ENCODE data around the gene UST. TPM values are rescaled to one million over a fixed set of nuclear protein-coding genes. Genes with fewer than 3 reads are reported as not detected.

UST gene
- total RNA-seq, 3 donors from 2014 or later = 1.3 to 2.2 (median 1.6) TPM

- ATAC-seq (no peak), DNase-seq (no peak)
- no peaks in the 10 kb centered on the region for H3K4me1 Mint-ChIP-seq (ENCODE audit: low read depth)
- H3K9me3 Mint-ChIP-seq = peaks cover 6% of the 10 kb centered on the region
- peaks cover 3% of the 10 kb centered on the region for H3K36me3 Mint-ChIP-seq (ENCODE audit: insufficient read depth)
- no peaks in the 10 kb centered on the region for H3K27me3 Mint-ChIP-seq (ENCODE audit: low read depth)
- no peak overlapping the region for H3K4me3 Mint-ChIP-seq
These were observed 72.2 kb downstream of the UST start for GRCh38 chr6:148818939-148819575.

- DNase-seq = no peak
- peaks cover under 1% of the 10 kb centered on the region for H3K4me1 Mint-ChIP-seq (ENCODE audit: low read depth)
- peaks cover 2% of the 10 kb centered on the region for H3K36me3 Mint-ChIP-seq (ENCODE audit: insufficient read depth)
- no peak for ATAC-seq
- peaks cover 6% of the 10 kb centered on the region for H3K9me3 Mint-ChIP-seq
- no peak overlapping the region for H3K4me3 Mint-ChIP-seq
- H3K27me3 Mint-ChIP-seq (ENCODE audit: low read depth) = no peaks in the 10 kb centered on the region
These were observed 73.0 kb downstream of the UST start for GRCh38 chr6:148819852-148820251.

GRCh38 chr6:148822819-148823218 is 76.0 kb downstream of the UST start:
- DNase-seq (no peak), ATAC-seq (no peak)
- Mint-ChIP-seq H3K36me3 (ENCODE audit: insufficient read depth) (no peaks in the 10 kb centered on the region), H3K27me3 (ENCODE audit: low read depth) (no peaks in the 10 kb centered on the region), H3K9me3 (peaks cover 3% of the 10 kb centered on the region), H3K4me3 (no peak overlapping the region), H3K4me1 (ENCODE audit: low read depth) (peaks cover 3% of the 10 kb centered on the region)

- Mint-ChIP-seq H3K27me3 (ENCODE audit: low read depth) (no peaks in the 10 kb centered on the region), H3K4me1 (ENCODE audit: low read depth) (peaks cover 8% of the 10 kb centered on the region), H3K9me3 (peaks cover 3% of the 10 kb centered on the region), H3K36me3 (ENCODE audit: insufficient read depth) (no peaks in the 10 kb centered on the region), H3K4me3 (no peak overlapping the region)
- peak; percentile 34 to 54 for ATAC-seq
- no peak for DNase-seq
These were observed 77.5 kb downstream of the UST start for GRCh38 chr6:148824291-148824690.

GRCh38 chr6:148824960-148825359 is 78.1 kb downstream of the UST start:
- Mint-ChIP-seq H3K4me1 (ENCODE audit: low read depth) (peaks cover 14% of the 10 kb centered on the region), H3K4me3 (no peak overlapping the region), H3K36me3 (ENCODE audit: insufficient read depth) (no peaks in the 10 kb centered on the region), H3K9me3 (peaks cover 3% of the 10 kb centered on the region), H3K27me3 (ENCODE audit: low read depth) (no peaks in the 10 kb centered on the region)
- no peak for DNase-seq
- ATAC-seq = no peak

- peaks cover 3% of the 10 kb centered on the region for H3K9me3 Mint-ChIP-seq
- H3K27me3 Mint-ChIP-seq (ENCODE audit: low read depth) = peaks cover 1% of the 10 kb centered on the region
- H3K36me3 Mint-ChIP-seq (ENCODE audit: insufficient read depth) = no peaks in the 10 kb centered on the region
- peaks cover 19% of the 10 kb centered on the region for H3K4me1 Mint-ChIP-seq (ENCODE audit: low read depth)
- no peak for DNase-seq
- no peak overlapping the region for H3K4me3 Mint-ChIP-seq
- ATAC-seq = no peak
These were observed 78.7 kb downstream of the UST start for GRCh38 chr6:148825492-148825891.

- ATAC-seq (no peak), DNase-seq (no peak)
- peaks cover 3% of the 10 kb centered on the region for H3K9me3 Mint-ChIP-seq
- peaks cover 2% of the 10 kb centered on the region for H3K27me3 Mint-ChIP-seq (ENCODE audit: low read depth)
- no peaks in the 10 kb centered on the region for H3K36me3 Mint-ChIP-seq (ENCODE audit: insufficient read depth)
- no peak overlapping the region for H3K4me3 Mint-ChIP-seq
- peaks cover 26% of the 10 kb centered on the region for H3K4me1 Mint-ChIP-seq (ENCODE audit: low read depth)
These were observed 80.7 kb downstream of the UST start for GRCh38 chr6:148827416-148828045.

GRCh38 chr6:148828047-148828446 is 81.2 kb downstream of the UST start:
- H3K27me3 Mint-ChIP-seq (ENCODE audit: low read depth) = peaks cover 2% of the 10 kb centered on the region
- no peak overlapping the region for H3K4me3 Mint-ChIP-seq

GRCh38 chr6:148829415-148830101 is 82.7 kb downstream of the UST start:
- Mint-ChIP-seq H3K4me1 (ENCODE audit: low read depth) (peaks cover 28% of the 10 kb centered on the region), H3K36me3 (ENCODE audit: insufficient read depth) (no peaks in the 10 kb centered on the region)

More at GRCh38 chr6:148828047-148828446, 81.2 kb downstream of the UST start:
- H3K36me3 Mint-ChIP-seq (ENCODE audit: insufficient read depth) = no peaks in the 10 kb centered on the region
- peaks cover 26% of the 10 kb centered on the region for H3K4me1 Mint-ChIP-seq (ENCODE audit: low read depth)
- no peak for ATAC-seq
- peaks cover 3% of the 10 kb centered on the region for H3K9me3 Mint-ChIP-seq
- DNase-seq = no peak

GRCh38 chr6:148830614-148831013 is 83.8 kb downstream of the UST start:
- DNase-seq = no peak
- Mint-ChIP-seq H3K36me3 (ENCODE audit: insufficient read depth) (no peaks in the 10 kb centered on the region), H3K9me3 (no peaks in the 10 kb centered on the region), H3K27me3 (ENCODE audit: low read depth) (peaks cover 2% of the 10 kb centered on the region), H3K4me3 (peak overlapping the region; percentile 73), H3K4me1 (ENCODE audit: low read depth) (peaks cover 28% of the 10 kb centered on the region)
- peak; percentile 34 to 60 for ATAC-seq

More at GRCh38 chr6:148829415-148830101, 82.7 kb downstream of the UST start:
- no peak for ATAC-seq
- no peak for DNase-seq
- Mint-ChIP-seq H3K4me3 (no peak overlapping the region), H3K9me3 (no peaks in the 10 kb centered on the region), H3K27me3 (ENCODE audit: low read depth) (peaks cover 2% of the 10 kb centered on the region)

GRCh38 chr6:148831064-148831463 is 84.2 kb downstream of the UST start:
- Mint-ChIP-seq H3K27me3 (ENCODE audit: low read depth) (peaks cover 2% of the 10 kb centered on the region), H3K36me3 (ENCODE audit: insufficient read depth) (no peaks in the 10 kb centered on the region), H3K9me3 (no peaks in the 10 kb centered on the region), H3K4me3 (peak overlapping the region; percentile 73), H3K4me1 (ENCODE audit: low read depth) (peaks cover 32% of the 10 kb centered on the region)
- ATAC-seq (peak; percentile 58 to 68), DNase-seq (peak; percentile 7)

- no peak overlapping the region for H3K4me3 Mint-ChIP-seq
These were observed 84.7 kb downstream of the UST start for GRCh38 chr6:148831531-148831930.

GRCh38 chr6:148835920-148836441 is 89.2 kb downstream of the UST start:
- Mint-ChIP-seq H3K36me3 (ENCODE audit: insufficient read depth) (no peaks in the 10 kb centered on the region), H3K9me3 (no peaks in the 10 kb centered on the region), H3K27me3 (ENCODE audit: low read depth) (no peaks in the 10 kb centered on the region), H3K4me3 (no peak overlapping the region), H3K4me1 (ENCODE audit: low read depth) (peaks cover 21% of the 10 kb centered on the region)
- ATAC-seq (peak; percentile 77 to 84), DNase-seq (no peak)

More at GRCh38 chr6:148831531-148831930, 84.7 kb downstream of the UST start:
- H3K36me3 Mint-ChIP-seq (ENCODE audit: insufficient read depth) = no peaks in the 10 kb centered on the region
- H3K9me3 Mint-ChIP-seq = no peaks in the 10 kb centered on the region
- H3K27me3 Mint-ChIP-seq (ENCODE audit: low read depth) = peaks cover 2% of the 10 kb centered on the region
- peaks cover 36% of the 10 kb centered on the region for H3K4me1 Mint-ChIP-seq (ENCODE audit: low read depth)
- DNase-seq (no peak), ATAC-seq (no peak)

- H3K27me3 Mint-ChIP-seq (ENCODE audit: low read depth) = no peaks in the 10 kb centered on the region
- DNase-seq (no peak), ATAC-seq (no peak)
- no peaks in the 10 kb centered on the region for H3K36me3 Mint-ChIP-seq (ENCODE audit: insufficient read depth)
- H3K9me3 Mint-ChIP-seq = no peaks in the 10 kb centered on the region
- H3K4me1 Mint-ChIP-seq (ENCODE audit: low read depth) = peaks cover 18% of the 10 kb centered on the region
- no peak overlapping the region for H3K4me3 Mint-ChIP-seq
These were observed 89.9 kb downstream of the UST start for GRCh38 chr6:148836751-148837150.
